H9 (cell line): ENCODE measurements around the gene OLA1. TPM values are rescaled to one million over a fixed set of nuclear protein-coding genes. Genes with fewer than 3 reads are reported as not detected.

ENCODE experiments used
- DNase-seq: peaks from one replicate; pipeline ENCODE4 v3.0.0-alpha.2; 2017
- H2AFZ ChIP-seq: one replicate; pipeline ENCODE4 v1.6.1; 2013; ENCODE audit warnings: mild to moderate bottlenecking, low read length, control low read depth, moderate library complexity
- H2AK5ac ChIP-seq: 2 replicates; pipeline ENCODE4 v1.6.1; 2013; ENCODE audit warnings: low read length, control low read depth, mixed read lengths; ENCODE audit not compliant: insufficient read length
- H2BK120ac ChIP-seq: one replicate; pipeline ENCODE4 v1.6.1; 2013; ENCODE audit warnings: low read depth, mild to moderate bottlenecking, low read length, control low read depth, inconsistent platforms; ENCODE audit not compliant: poor library complexity, severe bottlenecking
- H2BK12ac ChIP-seq: 2 replicates; pipeline ENCODE4 v1.6.1; 2013; ENCODE audit warnings: low read length, control low read depth, mixed read lengths, low read depth; ENCODE audit not compliant: insufficient read length
- H2BK15ac ChIP-seq: 2 replicates; pipeline ENCODE4 v1.6.1; 2013; ENCODE audit warnings: low read depth, low read length, control low read depth
- H2BK20ac ChIP-seq: one replicate; pipeline ENCODE4 v1.6.1; 2013; ENCODE audit warnings: low read depth, mild to moderate bottlenecking, low read length, control low read depth, inconsistent platforms; ENCODE audit not compliant: poor library complexity, severe bottlenecking
- H2BK5ac ChIP-seq: 2 replicates; pipeline ENCODE4 v1.6.1; 2013; ENCODE audit warnings: low read length, control low read depth, mixed read lengths; ENCODE audit not compliant: insufficient read length
- H3K14ac ChIP-seq: 2 replicates; pipeline ENCODE4 v1.6.1; 2013; ENCODE audit warnings: low read length, control low read depth; ENCODE audit not compliant: insufficient read depth
- H3K18ac ChIP-seq: 2 replicates; pipeline ENCODE4 v1.6.1; 2013; ENCODE audit warnings: low read depth, mild to moderate bottlenecking, mixed read lengths, low read length, control low read depth; ENCODE audit not compliant: insufficient read length
- H3K23ac ChIP-seq: 2 replicates; pipeline ENCODE4 v1.6.1; 2013; ENCODE audit warnings: low read length, control low read depth, mixed read lengths, low read depth; ENCODE audit not compliant: insufficient read length
- H3K23me2 ChIP-seq: 2 replicates; pipeline ENCODE4 v1.6.1; 2013; ENCODE audit warnings: low read depth, mild to moderate bottlenecking, mixed read lengths, low read length, control low read depth; ENCODE audit not compliant: insufficient read length, poor library complexity, severe bottlenecking
- H3K27ac ChIP-seq: 2 replicates; pipeline ENCODE4 v1.5.1; 2013; ENCODE audit warnings: low read length, control low read depth, mixed read lengths, low read depth; ENCODE audit not compliant: insufficient read length
- H3K27me3 ChIP-seq: 2 replicates; pipeline ENCODE4 v1.6.1; 2013; ENCODE audit warnings: low read length, control low read depth, inconsistent platforms; ENCODE audit not compliant: insufficient read depth
- H3K4ac ChIP-seq: 2 replicates; pipeline ENCODE4 v1.6.1; 2013; ENCODE audit warnings: low read depth, mild to moderate bottlenecking, control low read depth, inconsistent platforms, low read length, moderate library complexity
- H3K4me1 ChIP-seq: 2 replicates; pipeline ENCODE4 v1.6.1; 2013; ENCODE audit warnings: low read length, control low read depth, inconsistent platforms; ENCODE audit not compliant: insufficient read depth
- H3K4me2 ChIP-seq: 2 replicates; pipeline ENCODE4 v1.6.1; 2013; ENCODE audit warnings: low read length, control low read depth, mixed read lengths; ENCODE audit not compliant: insufficient read length, insufficient read depth
- H3K56ac ChIP-seq: 2 replicates; pipeline ENCODE4 v1.6.1; 2013; ENCODE audit warnings: low read depth, mild to moderate bottlenecking, mixed read lengths, low read length, control low read depth; ENCODE audit not compliant: insufficient read length
- H3K79me1 ChIP-seq: 2 replicates; pipeline ENCODE4 v1.6.1; 2013; ENCODE audit warnings: low read depth, mild to moderate bottlenecking, moderate library complexity, low read length, control low read depth, inconsistent platforms; ENCODE audit not compliant: insufficient read depth, poor library complexity, severe bottlenecking
- H3K79me2 ChIP-seq: 2 replicates; pipeline ENCODE4 v1.6.1; 2013; ENCODE audit warnings: low read length, control low read depth, inconsistent platforms; ENCODE audit not compliant: insufficient read depth
- H3K9ac ChIP-seq: 2 replicates; pipeline ENCODE4 v1.6.1; 2013; ENCODE audit warnings: low read length, control low read depth, mixed read lengths; ENCODE audit not compliant: insufficient read length; ENCODE audit errors: extremely low read depth
- H3K9me3 ChIP-seq: one replicate; pipeline ENCODE4 v1.6.1; 2013; ENCODE audit warnings: low read depth, low read length, inconsistent platforms; ENCODE audit not compliant: control insufficient read depth
- H3T11ph ChIP-seq: one replicate; pipeline ENCODE4 v1.6.1; 2013; ENCODE audit warnings: mild to moderate bottlenecking, low read length, control low read depth, inconsistent platforms
- H4K20me1 ChIP-seq: one replicate; pipeline ENCODE4 v1.6.1; 2013; ENCODE audit not compliant: control insufficient read depth, insufficient read length, insufficient read depth
- H4K5ac ChIP-seq: 2 replicates; pipeline ENCODE4 v1.6.1; 2013; ENCODE audit warnings: low read depth, mild to moderate bottlenecking, mixed read lengths, low read length, control low read depth; ENCODE audit not compliant: insufficient read length
- H4K8ac ChIP-seq: replicated peaks from 2 replicates; pipeline ENCODE4 v1.6.1; 2013; ENCODE audit warnings: low read length, control low read depth, mixed read lengths, low read depth; ENCODE audit not compliant: insufficient read length
- H4K91ac ChIP-seq: 2 replicates; pipeline ENCODE4 v1.6.1; 2013; ENCODE audit warnings: low read depth, mild to moderate bottlenecking, moderate library complexity, mixed read lengths, low read length, control low read depth; ENCODE audit not compliant: insufficient read length
- H3K27ac Mint-ChIP-seq, 3 experiments: 2 replicates in 2 of 3; 3 replicates in 1 of 3; pipeline ENCODE4 v1.8.0; 2020 to 2021; ENCODE audit warnings: mixed read lengths in 3 of 3, mild to moderate bottlenecking in 1 of 3, moderate library complexity in 1 of 3
- H3K27me3 Mint-ChIP-seq: 2 replicates; pipeline ENCODE4 v1.8.0; 2021; ENCODE audit warnings: low read depth, mild to moderate bottlenecking, moderate library complexity, mixed read lengths
- H3K36me3 Mint-ChIP-seq, 3 experiments: 2 replicates in 2 of 3; 3 replicates in 1 of 3; pipeline ENCODE4 v1.8.0; 2020 to 2021; ENCODE audit warnings: low read depth in 3 of 3, mixed read lengths in 3 of 3; ENCODE audit not compliant: insufficient read depth in 1 of 3
- H3K4me1 Mint-ChIP-seq, 2 experiments: 2 replicates each; pipeline ENCODE4 v1.8.0; 2020; ENCODE audit warnings: mixed read lengths in 2 of 2
- H3K4me3 Mint-ChIP-seq, 2 experiments: 2 replicates in 1 of 2; 3 replicates in 1 of 2; pipeline ENCODE4 v1.8.0; 2020 to 2021; ENCODE audit warnings: mild to moderate bottlenecking in 2 of 2, mixed read lengths in 2 of 2, moderate library complexity in 1 of 2
- H3K9me3 Mint-ChIP-seq, 2 experiments: 2 replicates in 1 of 2; 3 replicates in 1 of 2; pipeline ENCODE4 v1.8.0; 2020; ENCODE audit warnings: mild to moderate bottlenecking in 2 of 2, mixed read lengths in 2 of 2, moderate library complexity in 1 of 2
- whole genome bisulfite sequencing: extraction: QIAGEN DNeasy Blood & Tissue Kit; methylation state at CpG from one replicate; pipeline ENCODE4 v1.1.7; 2013; ENCODE audit warnings: missing lambda C conversion rate, low lambda C conversion rate, mixed read lengths; ENCODE audit not compliant: insufficient read length; ENCODE audit errors: extremely low coverage; 5-methylcytosine and 5-hydroxymethylcytosine counted together
- total RNA-seq: library from RNA; stranded (reverse); gene quantifications from 2 replicates; pipeline ENCODE4 v1.2.1, GENCODE V29; 2021
- TF ChIP-seq, protein P1 (sequence below): fragments of 200-600 bp; sonication (generic); conservative IDR thresholded peaks from 3 replicates; pipeline ENCODE4 v1.8.0; 2021; ENCODE audit warnings: antibody characterized with exemption, mild to moderate bottlenecking

OLA1 gene
- total RNA-seq, 1 experiment from 2014 or later, result 133 TPM

DNA sequence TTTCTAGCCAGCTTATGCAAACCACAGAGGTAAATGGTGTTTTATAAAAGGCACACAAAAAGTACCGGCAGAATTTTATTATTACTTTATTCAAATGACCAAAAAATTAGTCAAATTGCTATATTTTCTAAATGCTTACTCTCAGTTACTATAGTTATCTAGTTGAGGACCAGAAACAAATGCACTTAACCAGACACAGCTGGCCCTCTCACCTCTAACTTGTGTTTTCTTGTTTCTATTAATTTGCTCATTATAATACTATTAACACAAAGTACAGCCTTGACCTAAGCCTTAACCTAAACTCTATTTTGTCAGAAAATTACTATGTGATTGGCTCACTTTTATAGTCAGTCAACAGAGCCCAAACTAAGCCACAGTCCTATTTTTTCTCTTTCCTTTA, 26.2 kb downstream of the OLA1 start:
- Histone ChIP-seq H3K23ac (no peak overlapping the region), H3K56ac (no peak overlapping the region)
- TF ChIP-seq, protein P1, sequence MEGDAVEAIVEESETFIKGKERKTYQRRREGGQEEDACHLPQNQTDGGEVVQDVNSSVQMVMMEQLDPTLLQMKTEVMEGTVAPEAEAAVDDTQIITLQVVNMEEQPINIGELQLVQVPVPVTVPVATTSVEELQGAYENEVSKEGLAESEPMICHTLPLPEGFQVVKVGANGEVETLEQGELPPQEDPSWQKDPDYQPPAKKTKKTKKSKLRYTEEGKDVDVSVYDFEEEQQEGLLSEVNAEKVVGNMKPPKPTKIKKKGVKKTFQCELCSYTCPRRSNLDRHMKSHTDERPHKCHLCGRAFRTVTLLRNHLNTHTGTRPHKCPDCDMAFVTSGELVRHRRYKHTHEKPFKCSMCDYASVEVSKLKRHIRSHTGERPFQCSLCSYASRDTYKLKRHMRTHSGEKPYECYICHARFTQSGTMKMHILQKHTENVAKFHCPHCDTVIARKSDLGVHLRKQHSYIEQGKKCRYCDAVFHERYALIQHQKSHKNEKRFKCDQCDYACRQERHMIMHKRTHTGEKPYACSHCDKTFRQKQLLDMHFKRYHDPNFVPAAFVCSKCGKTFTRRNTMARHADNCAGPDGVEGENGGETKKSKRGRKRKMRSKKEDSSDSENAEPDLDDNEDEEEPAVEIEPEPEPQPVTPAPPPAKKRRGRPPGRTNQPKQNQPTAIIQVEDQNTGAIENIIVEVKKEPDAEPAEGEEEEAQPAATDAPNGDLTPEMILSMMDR, result no peak

More for the DNA sequence above, 26.2 kb downstream of the OLA1 start:
- Histone ChIP-seq H4K20me1 (no peaks in the 10 kb centered on the region), H3K79me1 (no peaks in the 10 kb centered on the region), H2BK20ac (no peak overlapping the region), H3K4me1 (no peaks in the 10 kb centered on the region), H3T11ph (no peak overlapping the region), H2AK5ac (no peak overlapping the region), H3K18ac (no peak overlapping the region), H3K4me2 (no peak overlapping the region), H3K27ac (no peak overlapping the region), H3K27me3 (no peaks in the 10 kb centered on the region), H3K79me2 (no peaks in the 10 kb centered on the region), H2BK15ac (no peak overlapping the region), H4K91ac (no peak overlapping the region), H3K9ac (no peak overlapping the region), H2BK12ac (no peak overlapping the region), H4K8ac (no peak overlapping the region), H3K4ac (no peak overlapping the region), H2AFZ (no peak overlapping the region), H3K23me2 (no peaks in the 10 kb centered on the region), H3K14ac (no peak overlapping the region), H2BK120ac (no peak overlapping the region), H4K5ac (no peak overlapping the region), H2BK5ac (no peak overlapping the region), H3K9me3 (no peaks in the 10 kb centered on the region)
- no peak for DNase-seq
- Mint-ChIP-seq H3K4me3 (no peak overlapping the region), H3K9me3 (no peaks in the 10 kb centered on the region), H3K4me1 (peaks cover 12 to 15% of the 10 kb centered on the region in 2 experiments), H3K27ac (no peak overlapping the region), H3K36me3 (peaks cover 14 to 29% (median 26%) of the 10 kb centered on the region in 3 experiments), H3K27me3 (no peaks in the 10 kb centered on the region)
- no CpG with 5 or more reads among the region's 1 CpG for WGBS
